HG03097 (cell line): ENCODE measurements around the gene OPRL1.

ENCODE experiments used
- ATAC-seq: cut with Tn5 transposase; IDR thresholded peaks from one replicate; pipeline ENCODE4 v1.9.1; 2021; ENCODE audit not compliant: unreplicated experiment, low FRiP score

OPRL1 gene

GRCh38 chr20:64080013-64080812 lies at the start of gene OPRL1:
Gene OPRL1, plus strand, starts transcription at chr20:64080082. Its CDS starts 12,639 bp downstream, at chr20:64092721.
- ATAC-seq: no peak

GRCh38 chr20:64030371-64031134 lies 49.3 kb upstream of the OPRL1 start:
- no peak for ATAC-seq

GRCh38 chr20:64031822-64032314 lies 48.0 kb upstream of the OPRL1 start:
- no peak for ATAC-seq

- no peak for ATAC-seq
Measured at GRCh38 chr20:64032706-64033624, 46.9 kb upstream of the OPRL1 start.

- ATAC-seq: no peak
Measured at GRCh38 chr20:64033981-64034493, 45.8 kb upstream of the OPRL1 start.

- ATAC-seq: no peak
Measured at GRCh38 chr20:64035066-64035932, 44.6 kb upstream of the OPRL1 start.

GRCh38 chr20:64035933-64036345 lies 43.9 kb upstream of the OPRL1 start, which contains the start of gene C20orf204:
Gene C20orf204, plus strand, starts transcription at chr20:64036182. Its CDS starts 142 bp downstream, at chr20:64036324.
- ATAC-seq: no peak

GRCh38 chr20:64036346-64037198 lies 43.3 kb upstream of the OPRL1 start:
- no peak for ATAC-seq

- ATAC-seq: no peak
Measured at GRCh38 chr20:64037199-64037497, 42.7 kb upstream of the OPRL1 start.

- ATAC-seq: no peak
Measured at GRCh38 chr20:64037498-64038213, 42.2 kb upstream of the OPRL1 start.

GRCh38 chr20:64038224-64038564 lies 41.7 kb upstream of the OPRL1 start:
- ATAC-seq: peak; percentile 29

GRCh38 chr20:64038565-64039292 lies 41.2 kb upstream of the OPRL1 start:
- ATAC-seq: peak; percentile 38

- no peak for ATAC-seq
Measured at GRCh38 chr20:64039293-64040160, 40.4 kb upstream of the OPRL1 start.

GRCh38 chr20:64040231-64041039 lies 39.4 kb upstream of the OPRL1 start:
- ATAC-seq: no peak

- ATAC-seq: no peak
Measured at GRCh38 chr20:64041040-64041780, 38.7 kb upstream of the OPRL1 start.
